Astrocyte (in vitro differentiated cells and primary cell): Measurements from ENCODE around the gene ACAA2.

Experiments
- EZH2 ChIP-seq: IDR thresholded peaks from 2 replicates; pipeline ENCODE4 v1.6.1; 2012; ENCODE audit warnings: mild to moderate bottlenecking, low read length, inconsistent platforms; ENCODE audit not compliant: insufficient read depth
- TF ChIP-seq, protein P1 (sequence below): IDR thresholded peaks from 2 replicates; pipeline ENCODE4 v1.5.1; 2011; ENCODE audit warnings: low read depth, mild to moderate bottlenecking, inconsistent platforms, low read length, moderate library complexity; ENCODE audit not compliant: insufficient read depth

- TF ChIP-seq, protein P1, sequence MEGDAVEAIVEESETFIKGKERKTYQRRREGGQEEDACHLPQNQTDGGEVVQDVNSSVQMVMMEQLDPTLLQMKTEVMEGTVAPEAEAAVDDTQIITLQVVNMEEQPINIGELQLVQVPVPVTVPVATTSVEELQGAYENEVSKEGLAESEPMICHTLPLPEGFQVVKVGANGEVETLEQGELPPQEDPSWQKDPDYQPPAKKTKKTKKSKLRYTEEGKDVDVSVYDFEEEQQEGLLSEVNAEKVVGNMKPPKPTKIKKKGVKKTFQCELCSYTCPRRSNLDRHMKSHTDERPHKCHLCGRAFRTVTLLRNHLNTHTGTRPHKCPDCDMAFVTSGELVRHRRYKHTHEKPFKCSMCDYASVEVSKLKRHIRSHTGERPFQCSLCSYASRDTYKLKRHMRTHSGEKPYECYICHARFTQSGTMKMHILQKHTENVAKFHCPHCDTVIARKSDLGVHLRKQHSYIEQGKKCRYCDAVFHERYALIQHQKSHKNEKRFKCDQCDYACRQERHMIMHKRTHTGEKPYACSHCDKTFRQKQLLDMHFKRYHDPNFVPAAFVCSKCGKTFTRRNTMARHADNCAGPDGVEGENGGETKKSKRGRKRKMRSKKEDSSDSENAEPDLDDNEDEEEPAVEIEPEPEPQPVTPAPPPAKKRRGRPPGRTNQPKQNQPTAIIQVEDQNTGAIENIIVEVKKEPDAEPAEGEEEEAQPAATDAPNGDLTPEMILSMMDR: peak; percentile 96
- TF ChIP-seq EZH2: no peak
Measured at GRCh38 chr18:49858309-49859020, 45.1 kb upstream of the ACAA2 start.
